Pons (tissue), 1 donor: ENCODE measurements around the gene KCNJ10.
"Not testable (repeated sequence)": the region's sequence is repeated elsewhere in the genome, so short reads cannot be mapped to it uniquely, and the experiment has no call there.

Experiments used
- DNase-seq: peaks from one replicate; pipeline ENCODE4 v3.0.0-alpha.2; 2016; ENCODE audit warnings: low spot score

Gene KCNJ10

GRCh38 chr1:160069460-160070231, at the start of gene KCNJ10:
TSS of gene KCNJ10 (minus strand) at chr1:160070160. CDS start at chr1:160042532, 27,628 bp downstream.
- DNase-seq = no peak

DNA sequence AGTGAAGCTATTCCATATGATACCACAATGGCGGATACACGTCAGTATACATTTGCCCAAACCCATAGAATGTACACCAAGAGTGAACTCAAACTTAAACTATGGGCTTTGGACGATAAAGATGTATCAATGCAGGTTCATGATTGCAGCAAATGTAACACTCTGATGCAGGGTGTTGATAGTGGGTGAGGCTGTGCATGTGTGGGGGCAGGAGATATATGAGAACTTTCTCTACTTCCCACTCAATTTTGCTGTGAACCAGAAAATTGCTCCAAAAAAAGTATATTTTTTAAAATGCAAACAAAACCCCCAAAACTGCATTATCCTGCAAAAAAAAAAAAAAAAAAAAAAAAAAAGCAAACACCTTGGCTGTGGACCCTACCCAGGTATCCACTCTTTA, 49.0 kb upstream of the KCNJ10 start:
- DNase-seq = no peak

- DNase-seq = peak; percentile 81
Observed at GRCh38 chr1:160117709-160118183, 47.8 kb upstream of the KCNJ10 start.

DNA sequence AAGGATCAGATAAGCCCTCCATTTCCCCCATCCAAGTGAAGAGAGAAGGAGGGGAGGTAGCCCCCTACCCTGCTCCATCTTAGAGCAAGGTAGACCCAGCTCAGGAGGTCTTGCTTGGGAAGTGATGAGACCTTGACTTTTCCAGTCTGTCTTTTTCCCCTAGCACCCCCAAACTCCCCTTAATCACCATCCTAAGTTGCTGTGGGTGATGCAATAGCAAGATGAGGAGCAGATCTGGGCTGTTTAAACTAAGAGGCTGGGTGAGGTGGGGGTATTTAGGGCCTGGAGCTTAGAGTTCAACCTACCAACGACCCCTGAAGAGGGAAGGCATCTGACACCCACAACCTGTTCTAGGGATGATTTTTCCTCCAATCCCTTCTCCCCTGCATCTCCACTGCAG, 47.3 kb upstream of the KCNJ10 start:
- DNase-seq = no peak

DNA sequence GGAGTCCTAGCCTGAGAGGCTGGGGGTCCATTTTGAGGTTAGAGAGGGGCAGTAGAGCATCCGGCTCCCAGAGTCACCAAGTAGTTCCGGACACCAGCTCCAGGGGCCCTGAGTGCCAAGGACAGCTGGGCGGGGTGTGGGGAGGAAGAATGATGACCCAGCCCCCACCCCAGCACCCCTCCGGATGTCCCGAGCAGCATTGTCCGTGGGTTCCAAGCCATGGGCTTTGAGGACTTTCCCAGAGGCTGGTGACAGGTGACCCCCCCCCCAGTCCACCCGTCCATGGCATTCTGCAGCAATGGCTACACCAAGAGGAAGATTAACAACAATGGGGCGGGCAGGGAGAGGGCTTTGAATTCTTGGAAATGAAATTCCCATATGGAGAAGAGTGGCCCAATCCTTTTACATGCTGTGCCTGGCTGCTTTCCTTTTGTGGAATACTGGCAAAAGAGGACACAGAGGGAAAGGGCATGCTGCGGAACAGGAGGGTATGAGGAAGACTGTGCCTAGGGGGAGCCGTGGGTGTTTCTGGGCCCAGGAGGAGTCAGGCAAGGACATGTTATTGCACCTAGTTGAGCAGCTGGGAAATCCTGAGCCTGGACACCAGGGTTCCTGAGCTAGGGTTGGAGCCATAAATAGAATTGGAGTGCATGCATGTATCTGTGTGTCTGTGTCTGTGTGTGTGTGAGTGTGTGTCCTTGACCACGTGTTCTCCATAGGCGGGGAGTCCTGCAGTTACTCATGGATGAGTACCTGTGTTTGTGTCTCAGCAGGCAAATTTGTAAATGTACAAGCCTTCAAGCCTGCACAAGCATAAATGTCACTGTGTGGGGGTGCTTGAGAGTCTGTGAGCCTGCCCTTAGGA, 46.6 kb upstream of the KCNJ10 start:
- DNase-seq = no peak

- no peak for DNase-seq
Observed at GRCh38 chr1:160115545-160116282, 45.8 kb upstream of the KCNJ10 start, which contains the start of gene ATP1A2. TSS of gene ATP1A2 (plus strand) at chr1:160115759. CDS start at chr1:160115862, 103 bp downstream.

GRCh38 chr1:160114085-160114484, 44.1 kb upstream of the KCNJ10 start:
- no peak for DNase-seq

DNA sequence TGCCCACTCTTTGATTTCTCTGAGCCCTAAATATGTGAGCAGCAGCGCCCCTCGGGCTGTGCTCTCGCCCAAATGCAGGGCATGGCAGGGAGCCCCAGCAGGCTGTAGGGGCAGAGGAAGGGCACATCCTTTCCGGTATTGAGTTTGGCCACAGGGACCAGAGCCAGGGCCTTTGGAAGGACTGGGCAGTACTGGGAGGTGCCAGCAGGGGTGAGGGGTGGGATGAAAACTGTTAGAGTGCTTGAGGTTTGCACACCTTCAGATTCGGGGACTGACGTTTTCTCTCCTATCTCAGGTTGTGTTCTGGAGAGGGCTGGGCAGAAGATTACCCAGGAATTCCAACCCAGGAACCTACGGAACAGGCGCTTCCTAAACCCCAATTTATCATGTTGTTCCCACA, 43.4 kb upstream of the KCNJ10 start:
- no peak for DNase-seq

- no peak for DNase-seq
Observed at GRCh38 chr1:160112357-160112756, 42.4 kb upstream of the KCNJ10 start.

DNA sequence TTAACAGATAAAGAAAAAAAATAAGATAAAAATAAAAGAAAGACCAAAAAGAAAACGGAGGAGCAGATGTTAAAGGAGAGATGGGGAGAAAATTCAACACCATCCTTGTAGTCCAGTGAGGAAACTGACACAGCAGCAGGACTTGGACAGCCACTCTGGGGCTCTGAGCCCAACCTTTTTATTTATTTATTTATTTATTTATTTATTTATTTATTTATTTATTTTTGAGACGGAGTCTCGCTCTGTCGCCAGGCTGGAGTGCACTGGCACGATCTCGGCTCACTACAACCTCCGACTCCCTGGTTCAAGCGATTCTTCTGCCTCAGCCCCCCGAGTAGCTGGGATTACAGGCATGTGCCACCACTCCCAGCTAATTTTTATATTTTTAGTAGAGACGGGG, 41.5 kb upstream of the KCNJ10 start:
- not testable (repeated sequence) for DNase-seq

DNA sequence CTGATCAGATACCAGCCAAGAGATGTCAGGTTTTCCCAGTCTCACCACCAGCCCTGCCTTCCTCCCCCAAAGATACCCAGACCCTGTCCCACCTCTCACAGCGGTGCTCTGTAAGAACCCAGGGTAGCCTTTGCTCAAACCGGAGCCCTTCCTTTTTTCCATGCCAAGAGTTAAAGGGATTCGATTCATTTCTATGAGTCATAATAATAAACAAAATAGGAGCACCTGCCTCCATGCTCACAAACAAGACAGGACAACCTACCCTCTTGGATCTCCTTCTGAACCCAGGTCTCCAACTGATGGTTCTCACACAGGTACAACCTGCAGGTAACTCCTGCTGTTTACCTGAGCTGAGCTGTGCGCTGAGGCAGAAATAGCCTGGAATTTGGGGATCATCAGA, 39.7 kb upstream of the KCNJ10 start:
- DNase-seq = no peak

- peak; percentile 71 for DNase-seq
Observed at GRCh38 chr1:160108888-160109662, 39.1 kb upstream of the KCNJ10 start.

DNA sequence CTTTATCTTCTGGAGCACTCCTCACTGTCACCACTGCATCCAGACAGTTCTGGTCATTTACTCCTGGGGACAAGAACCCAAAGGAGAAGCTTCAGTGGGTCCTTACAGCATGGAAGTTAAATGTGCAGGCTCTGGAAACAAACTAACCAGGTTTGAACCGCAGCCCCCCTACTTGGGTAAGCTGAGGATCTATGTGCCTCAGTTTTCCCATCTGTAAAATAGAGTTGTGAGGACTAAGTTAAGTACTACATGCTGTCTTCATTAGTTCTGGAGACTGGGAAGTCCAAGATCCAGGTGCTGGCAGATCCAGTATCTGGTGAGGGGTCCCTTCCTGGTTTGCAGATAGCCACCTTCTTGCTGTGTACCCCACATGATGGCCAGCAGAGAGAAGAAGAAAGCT, 37.6 kb upstream of the KCNJ10 start:
- no peak for DNase-seq

GRCh38 chr1:160105155-160105554, 35.2 kb upstream of the KCNJ10 start:
- no peak for DNase-seq

DNA sequence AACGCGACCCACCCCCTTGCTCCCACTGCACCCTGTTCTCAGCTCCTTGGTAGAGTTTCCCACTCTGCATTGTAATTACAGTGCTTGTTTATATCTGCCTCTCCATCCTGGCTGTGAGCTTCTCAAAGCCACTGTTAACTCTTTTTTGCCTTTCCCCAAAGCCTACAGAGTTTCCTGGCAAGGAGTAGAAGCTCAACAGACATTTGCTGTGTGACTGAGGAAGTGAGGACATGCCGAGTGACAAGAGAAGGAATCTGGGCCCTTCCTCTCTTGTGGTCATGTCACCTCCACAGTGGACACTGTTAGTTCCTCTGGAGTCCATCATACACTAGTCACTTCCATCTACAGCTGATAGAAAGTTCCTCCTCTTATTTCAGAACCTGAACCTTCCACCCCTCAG, 34.5 kb upstream of the KCNJ10 start:
- peak; percentile 66 for DNase-seq

GRCh38 chr1:160103658-160104408, 33.9 kb upstream of the KCNJ10 start:
- peak; percentile 88 for DNase-seq

GRCh38 chr1:160101717-160102522, 32.0 kb upstream of the KCNJ10 start:
- DNase-seq = peak; percentile 61

- peak; percentile 96 for DNase-seq
Observed at GRCh38 chr1:160101037-160101716, 31.2 kb upstream of the KCNJ10 start.

GRCh38 chr1:160099716-160100375, 29.9 kb upstream of the KCNJ10 start:
- no peak for DNase-seq
